Keratinocyte (primary cell): ENCODE measurements around the gene POPDC3. TPM values are rescaled to one million over a fixed set of nuclear protein-coding genes. Genes with fewer than 3 reads are reported as not detected.

Experiments
- DNase-seq: peaks from one replicate; pipeline ENCODE4 v3.0.0-alpha.2; 2011; ENCODE audit warnings: low read depth, missing footprints, low spot score
- FAIRE-seq: peaks from 2 replicates; lab custom pipeline; 2011; peaks lifted over from hg19 to GRCh38; lab: Jason Lieb, UNC
- H2AFZ ChIP-seq: 2 replicates; pipeline ENCODE4 v1.6.0; 2012; ENCODE audit warnings: low read length, control low read depth, inconsistent platforms; ENCODE audit not compliant: control insufficient read depth
- H3K27ac ChIP-seq: 2 replicates; pipeline ENCODE4 v1.5.1; 2011; ENCODE audit warnings: low read length; ENCODE audit not compliant: control insufficient read depth, insufficient read depth
- H3K27me3 ChIP-seq: 3 replicates; pipeline ENCODE4 v1.6.0; 2011; ENCODE audit warnings: low read length; ENCODE audit not compliant: control insufficient read depth, insufficient read depth; ENCODE audit errors: extremely low read depth
- H3K36me3 ChIP-seq, 2 experiments: 2 replicates in 1 of 2; 3 replicates in 1 of 2; pipeline ENCODE4 v1.5.1; 2011; ENCODE audit warnings: low read length in 2 of 2, mild to moderate bottlenecking in 1 of 2; ENCODE audit not compliant: control insufficient read depth in 2 of 2, insufficient read depth in 2 of 2; ENCODE audit errors: extremely low read depth in 1 of 2
- H3K4me1 ChIP-seq: 3 replicates; pipeline ENCODE4 v1.5.1; 2011; ENCODE audit warnings: low read length; ENCODE audit not compliant: control insufficient read depth, insufficient read depth; ENCODE audit errors: extremely low read depth
- H3K4me2 ChIP-seq: 3 replicates; pipeline ENCODE4 v1.6.0; 2011; ENCODE audit warnings: low read depth, low read length; ENCODE audit not compliant: control insufficient read depth, insufficient read depth; ENCODE audit errors: extremely low read depth
- H3K4me3 ChIP-seq, 3 experiments: fragments of 200-600 bp in 1 of 3; sonication (generic) in 1 of 3; 2 replicates in 2 of 3; 3 replicates in 1 of 3; pipeline ENCODE4 v1.5.1; 2011 to 2016; ENCODE audit warnings: low read length in 3 of 3, mild to moderate bottlenecking in 3 of 3, control low read depth in 2 of 3, inconsistent platforms in 1 of 3, low read depth in 1 of 3, mixed read lengths in 1 of 3, mixed run types in 1 of 3, moderate library complexity in 1 of 3; ENCODE audit not compliant: control insufficient read depth in 2 of 3, insufficient read depth in 2 of 3; ENCODE audit errors: extremely low read depth in 1 of 3
- H3K79me2 ChIP-seq: 2 replicates; pipeline ENCODE4 v1.6.0; 2012; ENCODE audit warnings: low read length; ENCODE audit not compliant: control insufficient read depth, insufficient read depth
- H3K9ac ChIP-seq: 3 replicates; pipeline ENCODE4 v1.6.0; 2011; ENCODE audit warnings: low read length; ENCODE audit not compliant: control insufficient read depth, insufficient read depth; ENCODE audit errors: extremely low read depth
- H3K9me1 ChIP-seq: 3 replicates; pipeline ENCODE4 v1.6.0; 2011; ENCODE audit warnings: low read length; ENCODE audit not compliant: control insufficient read depth, insufficient read depth; ENCODE audit errors: extremely low read depth
- H3K9me3 ChIP-seq: 2 replicates; pipeline ENCODE4 v1.5.1; 2012; ENCODE audit warnings: low read depth, low read length; ENCODE audit not compliant: control insufficient read depth
- H4K20me1 ChIP-seq: 3 replicates; pipeline ENCODE4 v1.6.0; 2011; ENCODE audit warnings: low read length; ENCODE audit not compliant: control insufficient read depth, insufficient read depth; ENCODE audit errors: extremely low read depth
- EZH2 ChIP-seq: IDR thresholded peaks from one replicate; pipeline ENCODE4 v1.6.1; 2012; ENCODE audit warnings: inconsistent platforms, mild to moderate bottlenecking, low read length, moderate library complexity
- dilution Hi-C: fragments of 300-500 bp; cut with MboI; formaldehyde crosslinking; loops from one replicate; pipeline ENCODE4 v1.7.0; 2020; ENCODE audit warnings: low sequenced_read_pairs; ENCODE audit not compliant: extremely low pct_ligation_motif_present
- polyA plus RNA-seq, 5 experiments: library from polyadenylated mRNA; depleted of rRNA in 3 of 5; stranded (reverse) in 3 of 5; stranded (forward) in 1 of 5; unstranded in 1 of 5; fragments of >200 nt; gene quantifications; 1 replicate in 1 of 5; 2 replicates in 3 of 5; 3 replicates in 1 of 5; pipeline versions ENCODE4 v1.2.1 to v1.2.3, GENCODE V29; 2011 to 2012; ENCODE audit warnings: missing spikeins in 2 of 5, low read depth in 1 of 5, low replicate concordance in 1 of 5
- TF ChIP-seq, protein P1 (sequence below), 3 experiments: IDR thresholded peaks in 1 of 3; conservative IDR thresholded peaks in 1 of 3; optimal IDR thresholded peaks in 1 of 3; 2 replicates in 2 of 3; 3 replicates in 1 of 3; pipeline versions ENCODE3 to v1.5.1; 2011; ENCODE audit warnings: low read length in 3 of 3, mild to moderate bottlenecking in 3 of 3, moderate library complexity in 2 of 3, control low read depth in 1 of 3, inconsistent platforms in 1 of 3; ENCODE audit not compliant: insufficient read depth in 2 of 3; ENCODE audit errors: extremely low read depth in 1 of 3

POPDC3 gene
- polyA plus RNA-seq, 1 donor (not counting 4 experiments of a cell fraction or from before 2014, with no cell fraction given): 17.2 TPM

DNA sequence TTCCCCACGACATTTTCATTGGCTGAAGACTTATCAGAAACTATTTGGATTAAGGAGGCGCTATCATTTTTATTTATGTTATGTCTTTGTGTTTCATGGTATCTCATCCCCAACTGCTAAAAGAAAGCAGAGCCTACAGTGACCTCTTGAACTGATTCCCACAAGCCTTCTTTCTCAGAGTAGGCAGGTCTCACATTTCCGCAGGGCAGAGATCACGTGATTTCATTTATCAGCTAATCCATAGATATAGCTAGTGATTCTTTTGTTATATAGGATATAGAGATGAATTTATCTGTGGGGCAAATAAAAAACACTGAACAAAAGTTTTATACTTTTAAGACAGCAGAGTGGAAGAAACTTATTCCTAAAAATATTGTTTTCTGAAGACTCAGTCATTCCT is 25.0 kb upstream of the POPDC3 start:
- no peaks in the 10 kb centered on the region for H3K27me3 ChIP-seq
- peak overlapping the region; percentile 15 for H2AFZ ChIP-seq
- FAIRE-seq (no peak), DNase-seq (no peak)
- no peak overlapping the region for H3K27ac ChIP-seq
- TF ChIP-seq EZH2: no peak
- TF ChIP-seq, protein P1, sequence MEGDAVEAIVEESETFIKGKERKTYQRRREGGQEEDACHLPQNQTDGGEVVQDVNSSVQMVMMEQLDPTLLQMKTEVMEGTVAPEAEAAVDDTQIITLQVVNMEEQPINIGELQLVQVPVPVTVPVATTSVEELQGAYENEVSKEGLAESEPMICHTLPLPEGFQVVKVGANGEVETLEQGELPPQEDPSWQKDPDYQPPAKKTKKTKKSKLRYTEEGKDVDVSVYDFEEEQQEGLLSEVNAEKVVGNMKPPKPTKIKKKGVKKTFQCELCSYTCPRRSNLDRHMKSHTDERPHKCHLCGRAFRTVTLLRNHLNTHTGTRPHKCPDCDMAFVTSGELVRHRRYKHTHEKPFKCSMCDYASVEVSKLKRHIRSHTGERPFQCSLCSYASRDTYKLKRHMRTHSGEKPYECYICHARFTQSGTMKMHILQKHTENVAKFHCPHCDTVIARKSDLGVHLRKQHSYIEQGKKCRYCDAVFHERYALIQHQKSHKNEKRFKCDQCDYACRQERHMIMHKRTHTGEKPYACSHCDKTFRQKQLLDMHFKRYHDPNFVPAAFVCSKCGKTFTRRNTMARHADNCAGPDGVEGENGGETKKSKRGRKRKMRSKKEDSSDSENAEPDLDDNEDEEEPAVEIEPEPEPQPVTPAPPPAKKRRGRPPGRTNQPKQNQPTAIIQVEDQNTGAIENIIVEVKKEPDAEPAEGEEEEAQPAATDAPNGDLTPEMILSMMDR (optimal IDR thresholded peaks at IDR 0.05 in 1 of 3, IDR thresholded peaks at IDR 0.05 in 1 of 3, conservative IDR thresholded peaks at IDR 0.05 in 1 of 3; ENCODE audit: extremely low read depth in 1 of 3, insufficient read depth in 2 of 3, low read length in 3 of 3): no peak
- H3K9me1 ChIP-seq: no peaks in the 10 kb centered on the region
- peaks cover 4% of the 10 kb centered on the region for H3K4me1 ChIP-seq
- no peak overlapping the region for H3K4me2 ChIP-seq
- H3K9me3 ChIP-seq: no peaks in the 10 kb centered on the region
- no peaks in the 10 kb centered on the region for H3K36me3 ChIP-seq
- dilution Hi-C loops: no loop called here
- no peak overlapping the region for H3K4me3 ChIP-seq
- H3K9ac ChIP-seq: no peak overlapping the region
- no peaks in the 10 kb centered on the region for H4K20me1 ChIP-seq
- H3K79me2 ChIP-seq: no peaks in the 10 kb centered on the region

DNA sequence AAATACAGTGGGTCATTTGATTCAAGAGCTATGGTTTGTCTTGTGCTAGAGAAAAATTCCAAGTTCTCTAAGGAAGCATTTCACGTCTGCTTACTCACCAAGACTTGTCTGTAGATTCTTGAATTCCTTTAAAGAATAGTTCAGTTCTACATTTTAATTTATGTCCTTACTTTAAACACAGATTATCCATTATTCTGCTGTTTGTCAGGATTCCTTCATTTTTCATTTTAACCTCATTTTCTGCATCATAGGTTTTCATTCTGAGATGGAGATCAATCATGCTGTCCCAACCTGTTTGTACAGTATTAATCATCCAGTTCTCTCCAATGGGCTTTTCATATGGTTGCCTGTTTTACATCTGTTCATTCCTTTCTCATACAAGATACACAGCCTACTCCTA is 24.5 kb upstream of the POPDC3 start:
- no peak for DNase-seq
- dilution Hi-C loops: no loop called here
- no peak for TF ChIP-seq EZH2
- TF ChIP-seq, protein P1 (optimal IDR thresholded peaks at IDR 0.05 in 1 of 3, IDR thresholded peaks at IDR 0.05 in 1 of 3, conservative IDR thresholded peaks at IDR 0.05 in 1 of 3; ENCODE audit: extremely low read depth in 1 of 3, insufficient read depth in 2 of 3, low read length in 3 of 3): no peak
- H3K9ac ChIP-seq: no peak overlapping the region
- H4K20me1 ChIP-seq: no peaks in the 10 kb centered on the region
- FAIRE-seq: peak; percentile 26
- no peaks in the 10 kb centered on the region for H3K9me1 ChIP-seq
- H3K27ac ChIP-seq: no peak overlapping the region
- H3K79me2 ChIP-seq: no peaks in the 10 kb centered on the region
- no peaks in the 10 kb centered on the region for H3K36me3 ChIP-seq
- no peak overlapping the region for H2AFZ ChIP-seq
- no peaks in the 10 kb centered on the region for H3K4me1 ChIP-seq
- no peak overlapping the region for H3K4me3 ChIP-seq
- H3K9me3 ChIP-seq: no peaks in the 10 kb centered on the region
- H3K4me2 ChIP-seq: no peak overlapping the region
- no peaks in the 10 kb centered on the region for H3K27me3 ChIP-seq
